Neuronal stem cell (in vitro differentiated cells): ENCODE measurements around the gene SP5.

Source experiments
- DNase-seq: peaks from one replicate; pipeline ENCODE4 v3.0.0-alpha.2; 2013; ENCODE audit warnings: low spot score
- H2AFZ ChIP-seq: one replicate; pipeline ENCODE4 v1.6.1; 2013; ENCODE audit warnings: mild to moderate bottlenecking, low read length, inconsistent platforms
- H2AK5ac ChIP-seq: 2 replicates; pipeline ENCODE4 v1.6.1; 2013; ENCODE audit warnings: low read depth, mild to moderate bottlenecking, inconsistent platforms, low read length, moderate library complexity, mixed read lengths
- H2BK120ac ChIP-seq: 2 replicates; pipeline ENCODE4 v1.6.1; 2013; ENCODE audit warnings: low read depth, mild to moderate bottlenecking, inconsistent platforms, low read length, moderate library complexity, mixed read lengths
- H2BK12ac ChIP-seq: one replicate; pipeline ENCODE4 v1.6.1; 2013; ENCODE audit warnings: low read length, inconsistent platforms
- H2BK15ac ChIP-seq: 2 replicates; pipeline ENCODE4 v1.6.1; 2013; ENCODE audit warnings: mild to moderate bottlenecking, low read length, inconsistent platforms, mixed read lengths
- H2BK5ac ChIP-seq: one replicate; pipeline ENCODE4 v1.6.1; 2013; ENCODE audit warnings: inconsistent platforms, mild to moderate bottlenecking, low read length, moderate library complexity
- H3K14ac ChIP-seq: one replicate; pipeline ENCODE4 v1.6.1; 2013; ENCODE audit warnings: low read length, inconsistent platforms
- H3K18ac ChIP-seq: 2 replicates; pipeline ENCODE4 v1.6.1; 2013; ENCODE audit warnings: low read length, inconsistent platforms
- H3K23ac ChIP-seq: 2 replicates; pipeline ENCODE4 v1.6.1; 2013; ENCODE audit warnings: low read depth, mild to moderate bottlenecking, mixed read lengths, low read length, inconsistent platforms; ENCODE audit not compliant: poor library complexity
- H3K27ac ChIP-seq: replicated peaks from 3 replicates; pipeline ENCODE4 v1.5.1; 2013; ENCODE audit warnings: low read length, inconsistent platforms
- H3K27me3 ChIP-seq, 3 experiments: 2 replicates each; pipeline ENCODE4 v1.6.1; 2013; ENCODE audit warnings: low read length in 3 of 3, mild to moderate bottlenecking in 2 of 3, inconsistent platforms in 1 of 3, low read depth in 1 of 3, mixed read lengths in 1 of 3, moderate library complexity in 1 of 3; ENCODE audit not compliant: control insufficient read depth in 3 of 3, insufficient read depth in 3 of 3
- H3K36me3 ChIP-seq, 2 donors: replicated peaks in 1 of 2; 2 replicates each; pipeline ENCODE4 v1.6.1; 2013; ENCODE audit warnings: low read length in 2 of 2; ENCODE audit not compliant: control insufficient read depth in 2 of 2, insufficient read depth in 2 of 2
- H3K4ac ChIP-seq: 2 replicates; pipeline ENCODE4 v1.6.1; 2013; ENCODE audit warnings: inconsistent platforms, mild to moderate bottlenecking, low read length, moderate library complexity
- H3K4me1 ChIP-seq, 2 donors: 1 replicate in 1 of 2; 2 replicates in 1 of 2; pipeline ENCODE4 v1.6.1; 2013; ENCODE audit warnings: low read length in 2 of 2, low read depth in 1 of 2; ENCODE audit not compliant: control insufficient read depth in 2 of 2, insufficient read depth in 1 of 2
- H3K4me2 ChIP-seq: one replicate; pipeline ENCODE4 v1.6.1; 2013; ENCODE audit warnings: mild to moderate bottlenecking, low read length, inconsistent platforms; ENCODE audit not compliant: insufficient read depth, poor library complexity, severe bottlenecking
- H3K4me3 ChIP-seq, 2 donors: 2 replicates each; pipeline ENCODE4 v1.5.1; 2013; ENCODE audit warnings: low read length in 2 of 2, mild to moderate bottlenecking in 2 of 2, inconsistent platforms in 1 of 2, moderate library complexity in 1 of 2
- H3K79me1 ChIP-seq: one replicate; pipeline ENCODE4 v1.6.1; 2013; ENCODE audit warnings: low read depth, mild to moderate bottlenecking, inconsistent platforms, low read length, moderate library complexity
- H3K9ac ChIP-seq: one replicate; pipeline ENCODE4 v1.6.1; 2013; ENCODE audit warnings: mild to moderate bottlenecking, low read depth, low read length, inconsistent platforms; ENCODE audit not compliant: poor library complexity
- H3K9me3 ChIP-seq, 2 donors: replicated peaks in 1 of 2; 2 replicates each; pipeline versions ENCODE3 to v1.6.1; 2013; ENCODE audit warnings: low read length in 2 of 2, mild to moderate bottlenecking in 2 of 2, inconsistent platforms in 1 of 2, low read depth in 1 of 2, mixed read lengths in 1 of 2, moderate library complexity in 1 of 2; ENCODE audit not compliant: control insufficient read depth in 2 of 2, insufficient read depth in 1 of 2
- H4K8ac ChIP-seq: one replicate; pipeline ENCODE4 v1.6.1; 2013; ENCODE audit warnings: low read depth, mild to moderate bottlenecking, inconsistent platforms, low read length, moderate library complexity
- H4K91ac ChIP-seq: one replicate; pipeline ENCODE4 v1.6.1; 2013; ENCODE audit warnings: low read length, low read depth, mild to moderate bottlenecking, inconsistent platforms; ENCODE audit not compliant: poor library complexity
- WGBS, 2 donors: extraction: QIAGEN DNeasy Blood & Tissue Kit; methylation state at CpG; one replicate each; pipeline ENCODE4 v1.1.7; 2013; ENCODE audit warnings: missing lambda C conversion rate in 2 of 2, mixed read lengths in 1 of 2; ENCODE audit not compliant: insufficient read length in 2 of 2, insufficient replicate concordance in 1 of 2; ENCODE audit errors: extremely low coverage in 2 of 2; 5-methylcytosine and 5-hydroxymethylcytosine counted together

The SP5 gene

GRCh38 chr2:170716851-170717598, 1.9 kb downstream of the SP5 start:
- peaks cover 3% of the 10 kb centered on the region for H3K79me1 ChIP-seq
- no peaks in the 10 kb centered on the region for H3K36me3 ChIP-seq
- no peak overlapping the region for H2BK5ac ChIP-seq
- H4K8ac ChIP-seq, result no peak overlapping the region
- no peak overlapping the region for H3K9ac ChIP-seq
- H3K4ac ChIP-seq, result no peak overlapping the region
- peak overlapping the region; percentile 65 for H3K23ac ChIP-seq
- peak overlapping the region; percentile 98 for H2BK12ac ChIP-seq
- peak overlapping the region; percentile 58 for H2BK15ac ChIP-seq
- H3K4me3 ChIP-seq, result peak overlapping the region in 1 of 2 donors; percentile 68
- H3K18ac ChIP-seq, result peak overlapping the region; percentile 80
- peak overlapping the region; percentile 75 for H3K4me2 ChIP-seq
- peak overlapping the region; percentile 46 for H2AK5ac ChIP-seq
- no CpG with 5 or more reads among the region's 74 CpGs for WGBS, 2 donors
- no peak overlapping the region for H3K27ac ChIP-seq
- peaks cover 0 to 2% of the 10 kb centered on the region in 2 donors for H3K9me3 ChIP-seq
- peaks cover 2 to 18% of the 10 kb centered on the region in 2 donors for H3K4me1 ChIP-seq
- H3K14ac ChIP-seq, result no peak overlapping the region
- peaks cover 54 to 97% (median 65%) of the 10 kb centered on the region in 3 experiments for H3K27me3 ChIP-seq
- DNase-seq, result peak; percentile 63
- peak overlapping the region; percentile 76 for H2AFZ ChIP-seq
- no peak overlapping the region for H2BK120ac ChIP-seq
- H4K91ac ChIP-seq, result no peak overlapping the region

DNA sequence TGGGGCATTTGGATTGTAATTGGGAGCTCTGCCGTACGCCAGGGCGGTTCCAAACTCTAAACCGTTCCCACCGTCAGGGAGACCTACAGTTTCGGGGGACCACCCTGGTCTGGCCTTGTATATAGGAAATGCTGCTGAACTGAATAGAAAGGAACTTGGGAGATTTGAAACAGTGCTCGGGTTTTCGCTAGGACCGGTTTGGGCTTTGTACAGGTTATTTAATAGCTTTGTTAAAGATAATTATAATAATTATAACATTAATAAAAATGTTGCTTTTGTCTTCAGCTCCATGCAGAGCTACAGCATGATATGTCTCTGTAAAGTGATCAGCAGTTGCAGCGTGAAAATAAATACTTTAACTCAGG, 2.4 kb downstream of the SP5 start:
- H3K79me1 ChIP-seq, result peaks cover 3% of the 10 kb centered on the region
- no peak overlapping the region for H4K8ac ChIP-seq
- WGBS, 2 donors, result no CpG with 5 or more reads among the region's 10 CpGs
- H2BK5ac ChIP-seq, result no peak overlapping the region
- no peak overlapping the region for H2BK15ac ChIP-seq
- H3K27me3 ChIP-seq, result peaks cover 48 to 97% (median 59%) of the 10 kb centered on the region in 3 experiments
- peaks cover 0 to 2% of the 10 kb centered on the region in 2 donors for H3K9me3 ChIP-seq
- peaks cover 0 to 18% of the 10 kb centered on the region in 2 donors for H3K4me1 ChIP-seq
- peak overlapping the region; percentile 75 for H3K4me2 ChIP-seq
- no peak overlapping the region for H2BK12ac ChIP-seq
- H2BK120ac ChIP-seq, result no peak overlapping the region
- no peak for DNase-seq
- H4K91ac ChIP-seq, result no peak overlapping the region
- peak overlapping the region; percentile 76 for H2AFZ ChIP-seq
- H3K23ac ChIP-seq, result peak overlapping the region; percentile 65
- H3K18ac ChIP-seq, result no peak overlapping the region
- no peaks in the 10 kb centered on the region for H3K36me3 ChIP-seq
- H3K14ac ChIP-seq, result no peak overlapping the region
- no peak overlapping the region for H3K9ac ChIP-seq
- peak overlapping the region; percentile 46 for H2AK5ac ChIP-seq
- H3K4ac ChIP-seq, result no peak overlapping the region
- H3K4me3 ChIP-seq, result peak overlapping the region in 1 of 2 donors; percentile 68
- no peak overlapping the region for H3K27ac ChIP-seq

GRCh38 chr2:170717991-170718589, 3.0 kb downstream of the SP5 start:
- Histone ChIP-seq H3K9ac (no peak overlapping the region), H3K4me1 (peaks cover 0 to 18% of the 10 kb centered on the region in 2 donors), H4K8ac (no peak overlapping the region), H2BK120ac (no peak overlapping the region), H2BK15ac (no peak overlapping the region), H4K91ac (no peak overlapping the region), H3K79me1 (peaks cover 3% of the 10 kb centered on the region), H3K4me3 (no peak overlapping the region), H3K27me3 (peaks cover 43 to 92% (median 54%) of the 10 kb centered on the region in 3 experiments), H3K4me2 (no peak overlapping the region), H3K23ac (no peak overlapping the region), H3K36me3 (no peaks in the 10 kb centered on the region), H3K14ac (no peak overlapping the region), H3K18ac (no peak overlapping the region), H2BK5ac (no peak overlapping the region), H3K4ac (no peak overlapping the region), H2AFZ (no peak overlapping the region), H2BK12ac (no peak overlapping the region), H3K9me3 (peaks cover 0 to 2% of the 10 kb centered on the region in 2 donors), H3K27ac (no peak overlapping the region), H2AK5ac (no peak overlapping the region)
- peak; percentile 30 for DNase-seq
- no CpG with 5 or more reads among the region's 18 CpGs for WGBS, 2 donors

GRCh38 chr2:170719810-170720209, 4.7 kb downstream of the SP5 start:
- DNase-seq, result no peak
- Histone ChIP-seq H3K36me3 (no peaks in the 10 kb centered on the region), H2BK15ac (no peak overlapping the region), H4K8ac (no peak overlapping the region), H3K23ac (no peak overlapping the region), H3K79me1 (peaks cover 3% of the 10 kb centered on the region), H3K4ac (no peak overlapping the region), H2AK5ac (no peak overlapping the region), H3K4me1 (peaks cover 0 to 8% of the 10 kb centered on the region in 2 donors), H3K9ac (no peak overlapping the region), H3K4me2 (no peak overlapping the region), H2BK120ac (no peak overlapping the region), H3K27ac (no peak overlapping the region), H3K4me3 (no peak overlapping the region), H4K91ac (no peak overlapping the region), H3K18ac (no peak overlapping the region), H3K27me3 (peaks cover 26 to 86% (median 37%) of the 10 kb centered on the region in 3 experiments), H2BK5ac (no peak overlapping the region), H2BK12ac (no peak overlapping the region), H3K9me3 (peaks cover 0 to 2% of the 10 kb centered on the region in 2 donors), H3K14ac (no peak overlapping the region), H2AFZ (no peak overlapping the region)
- WGBS, 2 donors, result no CpG with 5 or more reads among the region's 1 CpG
